Retinal pigment epithelial cell (primary cell): ENCODE results near the gene PDCD1.

Source experiments
- DNase-seq: peaks from one replicate; pipeline ENCODE4 v3.0.0-alpha.2; 2010; ENCODE audit warnings: low read depth
- H3K4me3 ChIP-seq: 2 replicates; pipeline ENCODE4 v1.5.1; 2011; ENCODE audit warnings: mild to moderate bottlenecking, low read length, control low read depth, moderate library complexity
- TF ChIP-seq, protein P1 (sequence below): conservative IDR thresholded peaks from 2 replicates; pipeline ENCODE4 v1.5.1; 2011; ENCODE audit warnings: low read depth, low read length, control low read depth, inconsistent platforms

The PDCD1 gene

DNA sequence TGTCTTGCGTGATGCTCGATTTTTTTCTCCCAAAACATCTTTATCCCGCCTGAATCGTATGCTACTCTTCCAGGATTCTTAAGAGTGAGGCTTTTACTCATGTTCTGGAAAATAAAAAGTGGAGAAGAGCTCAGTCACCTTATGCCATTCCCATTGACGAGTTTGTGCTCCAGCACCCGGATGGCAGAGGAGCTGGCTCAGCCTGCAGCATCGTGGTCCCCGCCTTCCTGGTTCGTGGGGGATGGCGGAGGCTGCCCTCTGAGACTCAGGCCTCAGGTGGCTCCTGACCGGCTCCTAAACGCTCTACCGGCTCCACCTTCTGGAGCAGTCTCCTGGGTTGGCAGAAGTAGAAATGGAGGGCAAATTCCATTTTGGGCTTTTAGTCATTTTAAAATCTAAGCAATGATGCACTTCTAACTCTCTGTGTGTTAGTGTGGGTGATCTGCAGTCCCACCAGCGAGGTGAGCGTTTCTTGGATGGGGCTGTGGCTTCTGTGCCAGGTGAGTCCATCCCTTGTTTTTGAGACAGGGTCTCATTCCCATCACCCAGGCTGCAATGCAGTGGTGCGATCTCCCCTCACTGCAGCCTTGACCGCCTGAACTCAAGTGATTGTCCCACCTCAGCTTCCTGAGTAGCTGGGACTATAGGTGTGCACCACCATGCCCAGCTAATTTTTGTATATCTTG is 38.7 kb upstream of the PDCD1 start:
- TF ChIP-seq, protein P1, sequence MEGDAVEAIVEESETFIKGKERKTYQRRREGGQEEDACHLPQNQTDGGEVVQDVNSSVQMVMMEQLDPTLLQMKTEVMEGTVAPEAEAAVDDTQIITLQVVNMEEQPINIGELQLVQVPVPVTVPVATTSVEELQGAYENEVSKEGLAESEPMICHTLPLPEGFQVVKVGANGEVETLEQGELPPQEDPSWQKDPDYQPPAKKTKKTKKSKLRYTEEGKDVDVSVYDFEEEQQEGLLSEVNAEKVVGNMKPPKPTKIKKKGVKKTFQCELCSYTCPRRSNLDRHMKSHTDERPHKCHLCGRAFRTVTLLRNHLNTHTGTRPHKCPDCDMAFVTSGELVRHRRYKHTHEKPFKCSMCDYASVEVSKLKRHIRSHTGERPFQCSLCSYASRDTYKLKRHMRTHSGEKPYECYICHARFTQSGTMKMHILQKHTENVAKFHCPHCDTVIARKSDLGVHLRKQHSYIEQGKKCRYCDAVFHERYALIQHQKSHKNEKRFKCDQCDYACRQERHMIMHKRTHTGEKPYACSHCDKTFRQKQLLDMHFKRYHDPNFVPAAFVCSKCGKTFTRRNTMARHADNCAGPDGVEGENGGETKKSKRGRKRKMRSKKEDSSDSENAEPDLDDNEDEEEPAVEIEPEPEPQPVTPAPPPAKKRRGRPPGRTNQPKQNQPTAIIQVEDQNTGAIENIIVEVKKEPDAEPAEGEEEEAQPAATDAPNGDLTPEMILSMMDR: no peak
- H3K4me3 ChIP-seq: no peak overlapping the region
- no peak for DNase-seq

DNA sequence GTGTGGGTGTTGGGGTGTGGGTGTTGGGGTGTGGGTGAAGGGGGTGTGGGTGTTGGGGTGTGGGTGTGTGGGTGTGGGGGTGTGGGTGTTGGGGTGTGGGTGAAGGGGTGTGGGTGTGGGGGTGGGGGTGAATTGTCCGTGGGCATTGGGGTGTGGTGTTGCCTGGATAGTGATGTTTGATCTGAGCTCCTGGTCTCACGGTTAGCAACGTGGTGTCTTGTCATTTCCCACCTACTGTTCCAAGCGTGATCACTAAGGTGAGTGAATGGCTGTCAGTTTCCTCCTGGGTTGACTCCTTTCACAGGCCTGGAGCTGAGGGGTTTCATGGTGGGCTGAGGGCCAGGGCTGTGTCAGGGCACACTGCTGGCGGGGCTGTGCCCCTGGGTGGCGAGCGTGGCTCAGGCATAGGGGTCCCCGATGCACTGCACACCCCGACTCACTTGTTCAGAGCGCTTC is 38.1 kb upstream of the PDCD1 start:
- TF ChIP-seq, protein P1: no peak
- no peak for DNase-seq
- no peak overlapping the region for H3K4me3 ChIP-seq

DNA sequence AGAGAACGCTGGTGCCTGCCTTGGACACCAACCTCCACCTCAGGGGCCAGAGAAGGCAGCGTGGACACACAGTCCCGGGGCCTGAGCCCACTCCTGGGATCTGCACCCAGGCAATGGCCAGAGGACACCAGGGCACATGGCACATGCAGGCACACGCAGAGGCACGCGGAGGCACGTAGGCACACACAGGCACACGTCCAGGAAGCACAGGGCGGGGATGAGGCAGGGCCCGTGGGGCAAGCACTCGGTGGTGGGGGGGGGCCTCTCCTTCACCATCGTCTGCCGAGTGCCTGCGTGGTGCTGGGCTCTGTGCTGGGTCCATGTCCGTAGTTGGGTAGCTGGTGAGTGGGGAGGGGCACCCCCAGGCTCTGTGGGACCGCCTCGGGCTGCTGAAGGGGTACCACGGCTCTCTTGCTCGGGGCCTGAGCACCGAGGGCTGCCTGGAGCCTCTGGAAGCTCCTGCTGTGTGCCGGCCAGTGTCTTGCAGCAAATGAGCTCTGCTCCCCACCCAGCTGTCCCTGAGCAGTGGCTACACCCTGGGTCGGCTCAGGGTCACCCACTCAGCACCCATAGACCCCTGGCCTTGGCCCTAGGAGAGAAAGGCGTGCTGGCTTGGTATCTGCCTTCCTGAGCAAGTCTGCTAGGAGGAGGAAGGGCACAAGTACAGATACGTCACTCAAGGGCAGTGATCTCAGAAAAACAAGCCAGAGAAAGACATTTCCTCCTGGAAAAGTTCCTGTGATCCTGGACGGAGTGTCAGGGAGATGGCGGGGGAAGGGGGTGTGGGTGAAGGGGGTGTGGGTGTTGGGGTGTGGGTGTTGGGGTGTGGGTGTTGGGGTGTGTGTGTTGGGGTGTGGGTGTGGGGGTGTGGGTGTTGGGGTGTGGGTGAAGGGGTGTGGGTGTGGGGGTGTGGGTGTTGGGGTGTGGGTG is 37.3 kb upstream of the PDCD1 start:
- no peak for DNase-seq
- TF ChIP-seq, protein P1: no peak
- no peak overlapping the region for H3K4me3 ChIP-seq

DNA sequence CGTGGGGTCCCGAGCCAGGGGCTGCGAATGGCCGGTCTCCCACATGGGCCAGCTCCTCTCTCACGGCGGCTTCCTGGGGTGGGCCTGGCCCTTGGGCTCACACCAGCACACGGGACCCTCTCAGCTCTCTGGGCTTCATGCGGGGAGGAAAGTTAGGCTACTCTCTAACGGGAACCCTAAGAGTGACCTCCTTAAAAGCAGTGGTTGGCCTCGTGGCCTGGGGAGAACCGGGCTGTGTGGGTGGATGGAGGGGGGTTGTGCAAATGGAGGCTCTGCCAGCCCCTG is 36.7 kb upstream of the PDCD1 start:
- H3K4me3 ChIP-seq: no peak overlapping the region
- TF ChIP-seq, protein P1: no peak
- DNase-seq: no peak

DNA sequence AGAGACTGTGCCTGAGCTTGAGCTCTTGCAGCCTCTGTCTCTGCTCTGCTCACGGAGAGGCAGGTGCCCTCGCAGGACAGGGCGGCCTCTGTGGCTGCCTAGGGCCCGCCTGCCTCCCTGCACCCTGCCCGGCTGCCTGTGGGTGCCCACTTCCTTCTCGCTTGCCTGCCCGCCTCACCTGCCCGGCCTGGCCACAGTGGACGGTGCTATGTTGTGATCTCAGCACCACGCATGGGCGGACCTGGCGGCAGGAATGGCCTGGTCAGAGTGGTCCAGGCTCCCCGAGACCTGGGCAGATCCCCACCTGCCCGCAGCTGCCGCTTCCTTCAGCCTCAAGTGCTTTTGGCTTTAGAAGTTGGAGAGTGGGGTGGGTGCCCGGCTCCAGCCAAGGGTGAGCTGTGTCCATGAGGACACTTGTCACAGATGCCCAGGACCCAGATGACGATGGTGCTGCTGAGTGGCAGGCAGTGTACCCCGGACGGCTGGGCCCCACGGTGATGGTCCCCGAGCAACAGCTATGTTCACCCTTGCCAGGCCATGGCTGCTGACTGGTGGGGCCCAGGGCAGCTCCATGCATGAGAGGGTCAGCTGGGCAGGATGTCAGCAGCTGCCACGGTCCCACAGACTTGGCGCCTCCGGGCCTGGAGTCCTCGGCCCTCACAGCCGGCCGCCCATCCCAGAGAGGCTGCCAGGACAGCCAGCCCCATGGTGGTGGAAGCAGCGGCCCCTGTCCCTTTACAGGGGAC is 36.2 kb upstream of the PDCD1 start:
- H3K4me3 ChIP-seq: no peak overlapping the region
- DNase-seq: no peak
- TF ChIP-seq, protein P1: no peak

DNA sequence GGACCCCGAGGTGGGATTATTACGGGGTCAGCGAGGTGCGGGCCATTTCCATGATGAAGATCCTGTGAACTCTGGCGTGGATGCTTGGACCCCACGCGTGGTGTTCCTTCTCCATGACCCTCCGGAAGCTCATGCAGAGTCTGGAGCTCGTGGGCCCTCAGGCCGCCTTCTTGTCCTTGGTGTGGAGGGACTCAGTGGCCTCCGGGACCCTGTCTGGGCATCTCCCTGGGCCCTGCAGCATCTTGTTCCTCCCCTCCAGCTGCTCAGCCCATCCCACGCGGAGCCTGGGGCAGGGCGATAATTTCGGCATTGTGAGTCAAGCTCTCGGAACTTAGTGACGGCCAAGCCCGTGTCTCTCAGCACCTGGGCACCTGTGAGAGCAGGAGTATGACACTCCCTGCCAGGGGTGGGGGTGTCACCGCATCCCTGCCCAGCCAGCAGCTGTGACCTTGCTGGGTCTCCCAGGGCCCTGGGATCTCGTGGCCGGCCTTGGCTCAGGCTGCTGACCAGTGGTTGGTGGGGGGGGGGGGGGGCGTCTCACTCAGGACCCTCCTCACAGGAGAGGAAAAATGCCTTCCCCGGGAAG is 35.5 kb upstream of the PDCD1 start:
- DNase-seq: no peak
- TF ChIP-seq, protein P1: no peak
- H3K4me3 ChIP-seq: no peak overlapping the region
